Activated CD8-positive, alpha-beta memory T cell treated with anti-CD3 and anti-CD28 coated beads, Interleukin-2, amount 50 U/mL, for 24 hours (primary cell): ENCODE data around the gene CHMP3.
A peak's percentile ranks its signal among the peaks of the same experiment; 100 is the strongest.
"Not testable (repeated sequence)": the region's sequence is repeated elsewhere in the genome, so short reads cannot be mapped to it uniquely, and the experiment has no call there.

Experiments used
- DNase-seq: peaks from one replicate; pipeline ENCODE4 v3.0.0-alpha.2; 2020; ENCODE audit errors: extremely low read depth

The CHMP3 gene

GRCh38 chr2:86562922-86563649, at the start of gene CHMP3:
CHMP3 (minus strand) TSS chr2:86563443; CDS start chr2:86563348, 95 bp downstream.
- peak; percentile 93 for DNase-seq

GRCh38 chr2:86610871-86611270, 47.6 kb upstream of the CHMP3 start:
- DNase-seq, result no peak

GRCh38 chr2:86608832-86609410, 45.7 kb upstream of the CHMP3 start:
- no peak for DNase-seq

GRCh38 chr2:86603905-86604304, 40.7 kb upstream of the CHMP3 start:
- DNase-seq, result no peak

GRCh38 chr2:86598966-86599365, 35.7 kb upstream of the CHMP3 start:
- no peak for DNase-seq

GRCh38 chr2:86596118-86596517, 32.9 kb upstream of the CHMP3 start:
- DNase-seq, result no peak

- no peak for DNase-seq
Observed at GRCh38 chr2:86593266-86593665, 30.0 kb upstream of the CHMP3 start.

- DNase-seq, result no peak
Observed at GRCh38 chr2:86592547-86593230, 29.4 kb upstream of the CHMP3 start.

GRCh38 chr2:86589701-86590100, 26.5 kb upstream of the CHMP3 start:
- DNase-seq, result not testable (repeated sequence)

- DNase-seq, result no peak
Observed at GRCh38 chr2:86584151-86584913, 21.1 kb upstream of the CHMP3 start.

- DNase-seq, result no peak
Observed at GRCh38 chr2:86580560-86580959, 17.3 kb upstream of the CHMP3 start.

GRCh38 chr2:86577817-86578456, 14.7 kb upstream of the CHMP3 start:
- DNase-seq, result no peak

- DNase-seq, result no peak
Observed at GRCh38 chr2:86570059-86570458, 6.8 kb upstream of the CHMP3 start.

- no peak for DNase-seq
Observed at GRCh38 chr2:86566821-86567190, 3.6 kb upstream of the CHMP3 start.

- no peak for DNase-seq
Observed at GRCh38 chr2:86566158-86566820, 3.0 kb upstream of the CHMP3 start.

- no peak for DNase-seq
Observed at GRCh38 chr2:86563650-86564061, 413 bp upstream of the CHMP3 start.

GRCh38 chr2:86562485-86562921, 740 bp downstream of the CHMP3 start:
- no peak for DNase-seq

GRCh38 chr2:86557836-86558235, 5.4 kb downstream of the CHMP3 start:
- DNase-seq, result no peak

GRCh38 chr2:86556508-86556907, 6.7 kb downstream of the CHMP3 start:
- no peak for DNase-seq

- no peak for DNase-seq
Observed at GRCh38 chr2:86552889-86553288, 10.4 kb downstream of the CHMP3 start.
